Trophoblast cell (in vitro differentiated cells and primary cell): ENCODE data around the gene LRTM2.

Experiments used
- DNase-seq, 2 donors: peaks; one replicate each; pipeline ENCODE4 v3.0.0-alpha.2; 2016
- H2AFZ ChIP-seq: 2 replicates; pipeline ENCODE4 v1.6.1; 2013; ENCODE audit warnings: low read length, moderate library complexity, mild to moderate bottlenecking; ENCODE audit not compliant: insufficient read depth, poor library complexity
- H2AK5ac ChIP-seq: 2 replicates; pipeline ENCODE4 v1.6.1; 2013; ENCODE audit warnings: mild to moderate bottlenecking, low read length
- H2BK120ac ChIP-seq: 2 replicates; pipeline ENCODE4 v1.6.1; 2013; ENCODE audit warnings: low read length, mild to moderate bottlenecking, moderate library complexity; ENCODE audit not compliant: insufficient read depth, poor library complexity
- H2BK12ac ChIP-seq: 2 replicates; pipeline ENCODE4 v1.6.1; 2013; ENCODE audit warnings: mild to moderate bottlenecking, low read length, moderate library complexity
- H2BK5ac ChIP-seq: 2 replicates; pipeline ENCODE4 v1.6.1; 2013; ENCODE audit warnings: low read length, low read depth, moderate library complexity, mild to moderate bottlenecking; ENCODE audit not compliant: poor library complexity
- H3K14ac ChIP-seq: 2 replicates; pipeline ENCODE4 v1.6.1; 2013; ENCODE audit warnings: mild to moderate bottlenecking, low read length
- H3K18ac ChIP-seq: 2 replicates; pipeline ENCODE4 v1.6.1; 2013; ENCODE audit warnings: mild to moderate bottlenecking, low read length
- H3K23ac ChIP-seq: 2 replicates; pipeline ENCODE4 v1.6.1; 2013; ENCODE audit warnings: low read length
- H3K27ac ChIP-seq: 2 replicates; pipeline ENCODE4 v1.5.1; 2013; ENCODE audit warnings: low read depth, mild to moderate bottlenecking, inconsistent platforms, low read length, moderate library complexity
- H3K27me3 ChIP-seq: 2 replicates; pipeline ENCODE4 v1.6.1; 2013; ENCODE audit warnings: inconsistent platforms, mild to moderate bottlenecking, low read length, moderate library complexity; ENCODE audit not compliant: insufficient read depth
- H3K36me3 ChIP-seq, 2 experiments: 1 replicate in 1 of 2; 2 replicates in 1 of 2; pipeline ENCODE4 v1.6.1; 2013; ENCODE audit warnings: low read length in 2 of 2, mild to moderate bottlenecking in 2 of 2, moderate library complexity in 1 of 2; ENCODE audit not compliant: insufficient read depth in 2 of 2, control insufficient read depth in 1 of 2
- H3K4ac ChIP-seq: 2 replicates; pipeline ENCODE4 v1.6.1; 2013; ENCODE audit warnings: low read depth, mild to moderate bottlenecking, low read length, moderate library complexity
- H3K4me1 ChIP-seq, 2 experiments: 1 replicate in 1 of 2; 2 replicates in 1 of 2; pipeline ENCODE4 v1.6.1; 2013; ENCODE audit warnings: low read length in 2 of 2, mild to moderate bottlenecking in 2 of 2, moderate library complexity in 1 of 2; ENCODE audit not compliant: insufficient read depth in 2 of 2, control insufficient read depth in 1 of 2
- H3K4me2 ChIP-seq: 2 replicates; pipeline ENCODE4 v1.6.1; 2013; ENCODE audit warnings: inconsistent platforms, mild to moderate bottlenecking, low read length, moderate library complexity
- H3K4me3 ChIP-seq: 2 replicates; pipeline ENCODE4 v1.5.1; 2013; ENCODE audit warnings: mild to moderate bottlenecking, low read depth, low read length, inconsistent platforms
- H3K79me1 ChIP-seq: one replicate; pipeline ENCODE4 v1.6.1; 2013; ENCODE audit warnings: low read length
- H3K79me2 ChIP-seq: 2 replicates; pipeline ENCODE4 v1.6.1; 2013; ENCODE audit warnings: low read length, mild to moderate bottlenecking; ENCODE audit not compliant: control insufficient read depth, insufficient read depth, poor library complexity
- H3K9ac ChIP-seq: 2 replicates; pipeline ENCODE4 v1.6.1; 2013; ENCODE audit warnings: mild to moderate bottlenecking, low read length
- H3K9me3 ChIP-seq: 2 replicates; pipeline ENCODE4 v1.6.1; 2013; ENCODE audit warnings: low read depth, mild to moderate bottlenecking, control low read depth, inconsistent platforms, low read length; ENCODE audit not compliant: insufficient read depth
- H4K12ac ChIP-seq: 2 replicates; pipeline ENCODE4 v1.6.1; 2013; ENCODE audit warnings: low read depth, mild to moderate bottlenecking, low read length, moderate library complexity
- H4K8ac ChIP-seq: 2 replicates; pipeline ENCODE4 v1.6.1; 2013; ENCODE audit warnings: low read depth, mild to moderate bottlenecking, low read length, moderate library complexity
- H4K91ac ChIP-seq: one replicate; pipeline ENCODE4 v1.6.1; 2013; ENCODE audit warnings: low read depth, mild to moderate bottlenecking, low read length, moderate library complexity
- WGBS: extraction: QIAGEN DNeasy Blood & Tissue Kit; methylation state at CpG from one replicate; pipeline ENCODE4 v1.1.7; 2013; ENCODE audit warnings: missing lambda C conversion rate; ENCODE audit not compliant: insufficient read length, insufficient coverage; ENCODE audit errors: extremely low coverage; 5-methylcytosine and 5-hydroxymethylcytosine counted together

LRTM2 gene

DNA sequence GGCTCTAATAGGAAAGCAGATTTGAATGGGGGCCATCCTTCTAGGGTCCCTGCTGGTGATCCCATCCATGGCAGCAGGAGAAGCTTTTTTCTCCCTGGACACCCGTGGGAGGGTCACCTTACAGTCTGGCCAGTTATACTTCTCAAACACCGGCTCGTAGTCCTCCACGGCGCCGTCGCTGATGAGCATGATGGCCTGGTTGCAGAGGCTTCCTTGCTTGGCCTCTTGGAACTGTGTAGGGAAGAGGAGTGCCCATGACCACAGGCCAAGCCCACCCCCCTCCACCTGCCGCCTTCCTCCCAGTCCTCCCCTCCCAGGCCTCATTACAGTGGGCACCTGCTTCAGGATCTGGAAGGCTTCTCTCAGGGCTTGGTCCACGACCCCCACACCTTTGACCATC lies 64.3 kb downstream of the LRTM2 start:
- no peaks in the 10 kb centered on the region for H3K79me1 ChIP-seq
- H3K14ac ChIP-seq, result no peak overlapping the region
- DNase-seq, result no peak
- H3K9ac ChIP-seq, result no peak overlapping the region
- H3K79me2 ChIP-seq, result no peaks in the 10 kb centered on the region
- no peak overlapping the region for H3K18ac ChIP-seq
- no peak overlapping the region for H3K4me2 ChIP-seq
- no peak overlapping the region for H2BK120ac ChIP-seq
- no peak overlapping the region for H2BK12ac ChIP-seq
- H4K8ac ChIP-seq, result no peak overlapping the region
- no peak overlapping the region for H4K12ac ChIP-seq
- no peak overlapping the region for H2BK5ac ChIP-seq
- H3K23ac ChIP-seq, result no peak overlapping the region
- no peak overlapping the region for H3K4me3 ChIP-seq
- no peak overlapping the region for H3K27ac ChIP-seq
- no peak overlapping the region for H2AFZ ChIP-seq
- H2AK5ac ChIP-seq, result no peak overlapping the region
- H3K4ac ChIP-seq, result no peak overlapping the region
- H3K4me1 ChIP-seq, result no peaks in the 10 kb centered on the region
- H3K36me3 ChIP-seq, result no peaks in the 10 kb centered on the region
- WGBS, result no CpG with 5 or more reads among the region's 9 CpGs
- H3K27me3 ChIP-seq, result no peaks in the 10 kb centered on the region
- peaks cover 8% of the 10 kb centered on the region for H3K9me3 ChIP-seq
- H4K91ac ChIP-seq, result no peak overlapping the region

DNA sequence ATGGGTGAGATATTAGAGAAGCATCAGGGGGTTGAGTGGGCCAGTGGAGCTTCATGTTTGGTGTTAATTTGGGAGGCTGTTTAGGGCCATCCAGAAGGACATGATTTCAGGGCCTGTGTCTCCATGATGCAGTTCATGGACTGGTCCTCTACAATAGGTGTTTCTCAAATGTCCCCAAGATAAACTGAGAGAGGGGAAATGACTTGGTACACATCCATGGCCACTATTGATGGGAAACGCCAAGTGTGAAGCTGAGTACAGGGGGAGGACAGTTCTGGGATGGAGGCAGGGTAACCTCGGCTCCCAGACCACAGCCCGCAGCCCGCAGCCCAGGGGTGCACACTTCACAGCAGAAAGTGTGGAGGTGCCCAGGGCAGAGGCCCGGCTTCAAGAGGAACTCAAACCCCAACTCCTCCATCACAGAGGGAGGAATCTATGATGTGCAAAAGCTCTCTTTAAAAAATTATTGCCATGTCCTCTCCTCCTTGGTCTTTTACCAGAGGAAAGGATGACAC lies 64.8 kb downstream of the LRTM2 start:
- Histone ChIP-seq H3K4me3 (no peak overlapping the region), H3K79me1 (no peaks in the 10 kb centered on the region), H4K12ac (no peak overlapping the region), H3K9ac (no peak overlapping the region), H3K4me2 (no peak overlapping the region), H3K18ac (no peak overlapping the region), H4K91ac (no peak overlapping the region), H3K36me3 (no peaks in the 10 kb centered on the region), H3K23ac (no peak overlapping the region), H2AFZ (no peak overlapping the region), H3K4ac (no peak overlapping the region), H3K9me3 (peaks cover 8% of the 10 kb centered on the region), H3K27ac (no peak overlapping the region), H2BK12ac (no peak overlapping the region), H4K8ac (no peak overlapping the region), H3K27me3 (no peaks in the 10 kb centered on the region), H2AK5ac (no peak overlapping the region), H3K4me1 (no peaks in the 10 kb centered on the region), H3K14ac (no peak overlapping the region), H3K79me2 (no peaks in the 10 kb centered on the region), H2BK5ac (no peak overlapping the region), H2BK120ac (no peak overlapping the region)
- no CpG with 5 or more reads among the region's 5 CpGs for WGBS
- no peak for DNase-seq

DNA sequence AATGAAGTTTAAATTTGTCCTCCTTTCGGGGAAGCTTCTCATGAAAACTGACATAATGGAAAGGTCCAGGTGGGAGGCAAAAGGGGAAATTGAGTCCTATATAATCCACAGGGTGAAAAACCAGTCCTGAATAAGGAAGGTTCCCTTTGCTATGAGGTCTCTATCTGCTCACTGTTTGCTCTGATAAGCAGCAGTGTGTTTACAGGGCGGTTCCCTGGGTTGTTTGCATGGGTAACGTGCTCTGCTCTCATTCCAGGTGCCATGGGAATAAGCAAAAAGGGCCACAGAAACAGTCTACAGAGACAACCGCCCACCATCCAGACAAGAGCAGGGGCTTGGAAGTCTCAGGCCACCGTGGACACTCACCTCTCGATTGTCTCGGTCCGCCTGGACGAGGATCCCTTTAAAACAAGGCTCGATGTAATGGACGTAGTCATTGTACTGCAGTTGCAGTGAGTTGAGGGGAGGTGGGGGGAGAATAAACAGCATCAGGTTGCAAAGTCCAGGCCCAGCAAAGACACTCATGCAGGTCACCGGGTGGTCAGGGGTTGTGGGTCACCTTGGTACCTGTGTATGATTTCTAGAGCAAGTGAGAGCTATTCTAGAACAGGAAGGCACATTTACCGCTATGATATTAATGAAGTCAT lies 65.4 kb downstream of the LRTM2 start:
- Histone ChIP-seq H3K18ac (no peak overlapping the region), H3K79me1 (no peaks in the 10 kb centered on the region), H3K14ac (no peak overlapping the region), H2AK5ac (no peak overlapping the region), H3K9ac (no peak overlapping the region), H3K79me2 (no peaks in the 10 kb centered on the region), H3K4me2 (no peak overlapping the region), H2BK120ac (no peak overlapping the region), H2BK12ac (no peak overlapping the region), H3K4ac (no peak overlapping the region), H3K4me1 (no peaks in the 10 kb centered on the region), H4K12ac (no peak overlapping the region), H2AFZ (no peak overlapping the region), H4K8ac (no peak overlapping the region), H3K9me3 (peaks cover 8% of the 10 kb centered on the region), H2BK5ac (no peak overlapping the region), H3K27ac (no peak overlapping the region), H3K27me3 (no peaks in the 10 kb centered on the region), H3K36me3 (no peaks in the 10 kb centered on the region), H4K91ac (no peak overlapping the region), H3K4me3 (no peak overlapping the region), H3K23ac (no peak overlapping the region)
- no peak for DNase-seq
- no CpG with 5 or more reads among the region's 13 CpGs for WGBS
